ENCODE measurements around the gene DHRS7B.
A peak's percentile ranks its signal among the peaks of the same experiment; 100 is the strongest.
"Not testable (repeated sequence)": the region's sequence is repeated elsewhere in the genome, so short reads cannot be mapped to it uniquely, and the experiment has no call there.

The DHRS7B gene

DNA sequence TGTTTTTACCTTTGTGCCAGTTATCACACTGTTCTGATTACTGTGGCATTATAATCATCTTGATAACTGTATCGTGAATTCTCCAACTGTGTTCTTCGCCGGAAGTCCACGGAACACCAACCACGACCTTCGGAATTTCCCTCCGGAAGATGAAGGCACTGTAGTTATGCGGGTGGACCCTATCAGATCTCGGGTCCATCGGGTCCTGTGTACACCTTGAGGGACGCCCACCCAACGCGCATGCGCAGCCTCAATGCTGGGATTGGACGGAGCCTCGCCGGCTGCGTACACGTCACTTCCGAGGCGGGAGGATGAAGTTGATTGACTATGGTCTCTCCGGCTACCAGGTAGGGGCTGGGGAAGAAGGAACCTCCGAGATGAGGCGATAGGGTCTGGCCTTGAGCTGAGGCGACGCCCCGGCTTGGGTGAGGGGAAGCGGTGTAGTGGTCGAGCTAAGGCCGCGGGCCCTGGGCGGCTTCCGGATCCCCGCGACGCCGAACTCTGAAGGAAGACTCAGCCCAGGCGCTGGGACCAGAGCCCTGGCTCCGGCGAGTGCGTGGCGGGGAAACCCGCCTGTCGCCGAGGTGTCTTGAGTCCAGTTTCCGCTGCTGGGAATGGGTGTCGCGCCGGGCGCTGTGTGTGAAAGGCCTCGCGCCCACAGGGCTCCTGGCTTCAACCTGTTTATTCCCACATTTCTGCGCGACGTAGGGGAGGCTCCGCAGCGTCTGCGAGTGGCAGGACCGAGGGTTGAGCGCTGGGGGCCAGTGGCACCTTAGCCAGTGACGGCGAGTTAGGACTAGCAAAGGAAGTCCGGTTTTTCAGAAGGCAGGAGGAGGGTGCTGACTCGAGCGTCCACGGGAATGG is at the start of gene DHRS7B:
DHRS7B (plus strand) TSS at position 320 of the 864 bp plus-strand sequence; CDS start at position 328, 8 bp downstream.
- peak; percentile 95 for DNase-seq (ENCODE audit: low spot score)

DNA sequence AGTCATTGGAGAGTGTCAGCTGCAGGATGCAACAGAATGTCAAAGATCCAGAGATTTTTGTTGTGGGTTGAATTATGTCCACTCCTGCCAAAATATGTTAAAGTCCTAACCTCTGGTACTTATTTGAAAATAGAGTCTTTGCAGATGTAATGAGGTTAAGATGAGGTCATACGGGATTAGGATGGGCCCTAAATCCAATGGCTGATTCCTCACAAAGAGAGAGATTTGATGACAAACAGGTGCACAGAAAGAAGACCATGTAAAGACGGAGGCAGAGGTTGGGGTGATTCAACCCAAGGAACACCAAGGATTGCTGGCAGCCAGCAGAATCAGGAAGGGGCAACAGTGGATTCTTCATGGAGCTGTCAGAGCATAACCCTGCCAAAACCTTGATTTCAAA is 49.5 kb upstream of the DHRS7B start:
- no peak for DNase-seq (ENCODE audit: low spot score)

- DNase-seq (ENCODE audit: low spot score), result no peak
Measured at GRCh38 chr17:21078016-21078780, 48.6 kb upstream of the DHRS7B start.

GRCh38 chr17:21079196-21079595 is 47.6 kb upstream of the DHRS7B start:
- no peak for DNase-seq (ENCODE audit: low spot score)

GRCh38 chr17:21082001-21082436 is 44.7 kb upstream of the DHRS7B start:
- no peak for DNase-seq (ENCODE audit: low spot score)

- not testable (repeated sequence) for DNase-seq (ENCODE audit: low spot score)
Measured at GRCh38 chr17:21085280-21085679, 41.5 kb upstream of the DHRS7B start.

DNA sequence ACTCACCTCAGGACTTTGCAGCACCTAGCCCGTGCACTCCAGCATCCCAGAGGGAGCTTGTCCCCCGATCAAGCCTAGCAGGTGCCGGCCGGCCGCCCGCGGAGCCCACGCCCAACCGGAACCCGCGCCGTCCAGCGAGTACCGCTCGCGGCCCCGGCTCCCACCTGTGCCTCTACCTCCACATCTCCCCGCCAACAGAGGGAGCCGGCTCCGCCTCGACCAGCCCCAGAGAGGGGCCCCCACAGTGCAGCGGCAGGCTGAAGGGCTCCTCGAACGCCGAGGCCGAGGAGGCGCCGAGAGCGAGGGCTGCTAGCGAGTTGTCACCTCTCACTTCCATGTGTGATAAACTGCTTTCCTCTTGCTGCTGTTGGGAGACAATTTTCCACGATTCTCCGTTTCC is 41.1 kb upstream of the DHRS7B start:
- no peak for DNase-seq (ENCODE audit: low spot score)

GRCh38 chr17:21089145-21089544 is 37.6 kb upstream of the DHRS7B start:
- no peak for DNase-seq (ENCODE audit: low spot score)

DNA sequence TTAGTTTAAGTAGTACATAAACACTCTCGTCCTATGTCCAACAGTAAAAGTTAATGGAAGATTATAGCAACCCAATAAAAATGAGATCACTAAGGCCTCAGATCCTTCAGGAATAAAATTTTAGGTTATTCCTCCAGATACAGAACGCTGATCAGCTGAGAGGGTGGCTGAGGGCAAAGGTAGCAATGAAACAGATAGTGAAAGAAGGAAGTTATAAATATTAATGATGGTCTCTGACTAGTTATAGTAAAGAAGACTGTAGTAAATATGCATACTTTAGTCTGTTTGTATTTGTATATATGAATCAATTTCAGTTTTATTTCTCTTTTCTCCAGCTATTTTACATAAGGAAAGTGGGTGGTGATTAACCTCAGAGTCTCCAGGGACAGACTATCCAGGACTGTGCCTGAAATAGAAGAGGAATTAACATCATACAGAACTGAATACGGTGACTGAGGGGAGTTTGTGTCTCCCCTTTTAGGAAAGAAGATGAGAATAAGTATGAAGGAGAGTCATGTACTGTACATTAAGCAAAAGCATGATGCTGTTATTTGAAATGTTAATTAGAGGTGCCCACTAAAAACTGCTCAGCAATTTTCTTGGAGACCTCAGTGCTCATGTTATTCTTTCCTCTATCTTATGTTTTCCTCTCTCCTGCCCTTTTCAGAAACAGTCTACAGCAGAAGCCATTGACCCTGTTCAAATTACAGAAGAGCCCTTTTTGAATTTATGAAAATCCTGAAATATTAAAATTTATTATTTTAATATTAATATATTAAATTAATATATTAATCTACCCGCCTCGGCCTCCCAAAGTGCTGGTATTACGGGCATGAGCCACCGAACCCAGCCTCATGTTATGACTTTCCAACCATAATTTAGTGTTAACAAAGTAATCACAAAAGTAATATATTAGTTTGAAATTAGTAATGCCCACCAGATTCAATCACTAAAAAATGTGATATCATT is 36.5 kb upstream of the DHRS7B start:
- no peak for DNase-seq (ENCODE audit: low spot score)

- no peak for DNase-seq (ENCODE audit: low spot score)
Measured at GRCh38 chr17:21090902-21091618, 35.7 kb upstream of the DHRS7B start.

GRCh38 chr17:21094298-21094704 is 32.5 kb upstream of the DHRS7B start:
- no peak for DNase-seq (ENCODE audit: low spot score)

GRCh38 chr17:21095735-21096134 is 31.0 kb upstream of the DHRS7B start:
- DNase-seq (ENCODE audit: low spot score), result no peak

DNA sequence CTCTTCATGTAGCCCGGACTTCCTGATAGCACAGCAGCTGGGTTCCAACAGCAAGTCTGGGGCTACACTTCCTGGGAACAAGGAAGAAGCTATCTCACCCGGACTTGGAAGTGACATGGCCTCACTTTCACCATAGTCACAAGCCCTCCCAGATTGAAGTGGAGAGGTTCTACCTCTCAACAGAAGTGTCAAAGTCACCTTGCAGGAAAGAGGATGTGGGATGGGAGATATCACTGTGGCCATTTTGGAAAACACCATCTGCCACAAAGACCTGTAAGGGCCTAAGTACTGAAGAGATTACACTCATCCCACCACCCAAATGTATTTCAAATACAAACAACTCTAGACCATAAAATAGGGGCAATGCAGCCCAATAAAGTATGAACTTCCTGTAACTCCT is 29.9 kb upstream of the DHRS7B start:
- DNase-seq (ENCODE audit: low spot score), result no peak

DNA sequence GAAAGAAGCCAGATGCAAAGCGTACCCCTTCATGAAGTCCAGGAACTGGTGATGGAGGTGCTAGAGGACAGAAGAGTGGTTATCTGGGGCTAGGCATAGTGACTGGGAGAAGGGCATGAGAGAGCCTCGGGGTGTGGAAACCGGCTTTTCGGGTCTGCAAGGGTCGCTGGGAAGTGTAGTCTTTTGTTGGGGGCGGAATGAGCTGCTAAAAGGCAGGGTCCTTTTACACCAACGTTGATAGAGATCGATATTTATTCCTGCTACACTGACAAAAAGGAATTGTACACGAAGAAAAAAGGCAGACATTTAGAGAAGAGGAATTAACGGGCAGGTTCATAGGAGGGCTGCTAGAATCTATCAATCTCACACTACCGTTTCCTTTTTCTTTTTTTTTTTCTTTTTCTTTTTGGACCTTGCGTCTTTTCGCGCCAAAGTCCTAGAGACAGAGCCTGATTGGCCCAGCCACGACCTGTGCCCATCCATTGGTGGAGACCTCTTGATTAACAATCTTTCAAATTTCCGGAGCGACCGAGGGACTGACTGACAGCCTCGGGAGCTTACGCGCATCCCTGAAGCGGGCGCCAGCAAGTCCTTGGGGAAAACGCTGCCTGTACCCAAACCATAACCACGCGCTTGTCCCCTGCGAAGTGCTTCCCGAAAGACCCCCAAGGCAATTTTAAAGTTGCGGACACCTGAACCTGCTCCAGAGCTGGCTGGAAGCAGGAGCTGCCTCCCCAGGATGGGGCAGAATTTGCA is 27.7 kb upstream of the DHRS7B start:
- peak; percentile 72 for DNase-seq (ENCODE audit: low spot score)

DNA sequence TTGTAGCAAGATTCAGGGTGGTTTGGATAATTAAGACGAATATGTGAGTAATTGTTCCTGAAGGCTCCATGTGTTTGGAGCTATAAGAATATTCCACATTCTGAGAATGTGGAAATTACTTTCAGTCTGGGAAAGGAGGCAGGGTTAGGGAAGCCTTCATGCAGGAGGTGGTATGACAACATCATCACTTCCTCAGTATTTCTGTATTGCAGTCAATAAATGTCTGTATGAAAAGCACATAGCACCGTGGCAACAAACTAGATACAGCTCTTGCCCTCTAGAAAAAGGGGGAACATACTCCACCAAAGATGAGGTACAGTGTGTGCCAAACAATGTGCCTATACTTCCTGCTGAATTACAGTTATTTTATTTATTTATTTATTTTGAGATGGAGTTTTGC is 26.1 kb upstream of the DHRS7B start:
- no peak for DNase-seq (ENCODE audit: low spot score)

- DNase-seq (ENCODE audit: low spot score), result no peak
Measured at GRCh38 chr17:21104608-21105007, 22.2 kb upstream of the DHRS7B start.

GRCh38 chr17:21105064-21105894 is 21.5 kb upstream of the DHRS7B start:
- DNase-seq (ENCODE audit: low spot score), result no peak

GRCh38 chr17:21106316-21106715 is 20.4 kb upstream of the DHRS7B start:
- DNase-seq (ENCODE audit: low spot score), result no peak

DNA sequence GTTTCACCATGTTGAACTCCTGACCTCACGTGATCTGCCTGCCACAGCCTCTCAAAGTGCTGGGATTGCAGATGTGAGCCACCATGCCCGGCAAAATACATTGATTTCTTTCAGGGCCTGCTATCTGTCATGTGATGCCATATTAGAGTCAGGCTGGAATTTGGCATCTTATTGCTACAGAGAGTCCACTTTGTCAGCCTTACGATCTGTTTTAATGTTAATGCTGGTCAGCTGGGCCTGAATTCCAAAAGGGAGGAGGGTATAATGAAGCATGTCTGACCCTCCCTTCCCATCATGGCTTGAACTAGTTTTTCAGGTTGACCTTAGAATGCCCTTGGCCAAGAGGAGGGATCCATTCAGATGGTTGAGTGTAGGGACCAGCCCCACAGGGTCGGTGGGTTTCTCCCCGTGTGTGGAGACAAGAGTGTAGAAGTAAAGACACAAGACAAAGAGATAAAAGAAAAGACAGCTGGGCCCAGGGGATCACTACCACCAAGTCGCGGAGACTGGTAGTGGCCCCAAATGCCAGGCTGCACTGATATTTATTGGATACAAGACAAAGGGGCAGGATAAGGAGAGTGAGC is 19.6 kb upstream of the DHRS7B start:
- not testable (repeated sequence) for DNase-seq (ENCODE audit: low spot score)

Measured in left forelimb (tissue), 1 donor.